Kidney (tissue), 14 donors: ENCODE results near the gene C9orf43. TPM values are rescaled to one million over a fixed set of nuclear protein-coding genes. Genes with fewer than 3 reads are reported as not detected.
"Not testable (repeated sequence)": the region's sequence is repeated elsewhere in the genome, so short reads cannot be mapped to it uniquely, and the experiment has no call there.

Experiments
- DNase-seq, 5 donors: peaks; one replicate each; pipeline ENCODE4 v3.0.0-alpha.2; 2013 to 2020
- FAIRE-seq: peaks from 2 replicates; lab custom pipeline; 2012; peaks lifted over from hg19 to GRCh38; lab: Jason Lieb, UNC
- H3K27ac ChIP-seq, 2 donors: one replicate each; pipeline ENCODE4 v1.7.0; 2013; ENCODE audit warnings: low read depth in 2 of 2, low read length in 2 of 2, inconsistent platforms in 1 of 2
- H3K27me3 ChIP-seq: one replicate; pipeline ENCODE4 v1.7.1; 2013; ENCODE audit warnings: low read length, inconsistent platforms; ENCODE audit not compliant: control insufficient read depth, insufficient read depth
- H3K36me3 ChIP-seq, 3 donors: one replicate each; pipeline versions ENCODE4 v1.7.0 to v1.7.1; 2013; ENCODE audit warnings: low read length in 3 of 3, control low read depth in 1 of 3, inconsistent platforms in 1 of 3; ENCODE audit not compliant: insufficient read depth in 3 of 3, control insufficient read depth in 2 of 3
- H3K4me1 ChIP-seq, 3 donors: one replicate each; pipeline versions ENCODE4 v1.7.0 to v1.7.1; 2013; ENCODE audit warnings: low read length in 3 of 3, inconsistent platforms in 1 of 3, low read depth in 1 of 3; ENCODE audit not compliant: control insufficient read depth in 2 of 3, insufficient read depth in 2 of 3
- H3K4me3 ChIP-seq, 3 donors: one replicate each; pipeline versions ENCODE4 v1.7.0 to v1.8.1; 2013; ENCODE audit warnings: low read length in 3 of 3, control low read depth in 1 of 3, inconsistent platforms in 1 of 3
- H3K9ac ChIP-seq, 3 donors: one replicate each; pipeline versions ENCODE4 v1.7.0 to v1.7.1; 2013; ENCODE audit warnings: low read length in 3 of 3, control low read depth in 1 of 3, inconsistent platforms in 1 of 3
- H3K9me3 ChIP-seq, 3 donors: one replicate each; pipeline versions ENCODE4 v1.7.0 to v1.7.1; 2013; ENCODE audit warnings: low read length in 3 of 3, control low read depth in 1 of 3, inconsistent platforms in 1 of 3; ENCODE audit not compliant: control insufficient read depth in 2 of 3, insufficient read depth in 1 of 3
- intact Hi-C: fragments of 100-400 bp; cut with DNase I; formaldehyde crosslinking; loops from one replicate; pipeline ENCODE4 v1.11.1; 2022
- polyA plus RNA-seq: library from polyadenylated mRNA; stranded (reverse); fragments of 350-450 nt; fragmentation: Illumina TruSeq; extraction: RNeasy Lipid Tissue Mini Kit (QIAGEN cat#74804); gene quantifications from one replicate; pipeline ENCODE4 v1.2.3, GENCODE V29; 2014; ENCODE audit warnings: low read depth, low replicate concordance; ENCODE audit not compliant: insufficient read depth
- total RNA-seq: library from RNA; stranded (reverse); fragmentation: NEBNext Ultra II Directional; extraction: Animal tissue kit (Norgen Biotek cat#: 25700); gene quantifications from one replicate; pipeline ENCODE4 v1.2.1, GENCODE V29; 2021
- TF ChIP-seq, protein P1 (sequence below): IDR thresholded peaks from 3 replicates; pipeline ENCODE4 v1.5.1; 2012; ENCODE audit warnings: mild to moderate bottlenecking, moderate library complexity, borderline replicate concordance; ENCODE audit not compliant: insufficient read depth; ENCODE audit errors: extremely low read depth
- donor health status: control.
- donor health status: control.
- donor health status: control.
- donor health status: control.
- donor health status: control.
- donor health status: DM: yes; HTN: yes; CAD: no.
- donor health status: Normal renal cell carcinoma (clear cell type).

C9orf43 gene
- total and polyA plus RNA-seq, 2 donors from 2014 or later, result 0.50 to 0.80 TPM

DNA sequence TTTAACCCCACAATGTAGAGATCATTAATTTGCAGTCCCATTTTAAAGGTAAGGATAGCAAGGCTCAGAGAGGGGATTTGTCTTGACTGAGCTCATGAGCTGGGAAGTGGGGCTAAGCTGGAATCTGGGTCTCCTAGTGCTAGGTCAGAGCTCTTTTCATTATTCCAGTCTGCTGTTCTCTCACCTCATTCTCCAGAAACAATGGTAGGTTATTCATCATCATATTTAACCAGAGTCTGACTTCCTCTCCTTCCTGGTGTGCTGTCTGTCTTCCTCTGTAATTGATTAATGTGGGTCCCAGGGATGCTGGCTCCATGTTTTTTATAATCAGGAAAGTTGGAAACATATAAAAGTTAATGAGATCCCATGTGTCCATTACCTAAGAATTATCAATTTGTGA lies 20.6 kb downstream of the C9orf43 start:
- Histone ChIP-seq H3K9me3 (no peaks in the 10 kb centered on the region), H3K27ac (no peak overlapping the region), H3K9ac (no peak overlapping the region), H3K27me3 (no peaks in the 10 kb centered on the region), H3K36me3 (no peaks in the 10 kb centered on the region), H3K4me1 (no peaks in the 10 kb centered on the region), H3K4me3 (no peak overlapping the region)
- no peak for DNase-seq
- intact Hi-C loops, result no loop called here
- TF ChIP-seq, protein P1, sequence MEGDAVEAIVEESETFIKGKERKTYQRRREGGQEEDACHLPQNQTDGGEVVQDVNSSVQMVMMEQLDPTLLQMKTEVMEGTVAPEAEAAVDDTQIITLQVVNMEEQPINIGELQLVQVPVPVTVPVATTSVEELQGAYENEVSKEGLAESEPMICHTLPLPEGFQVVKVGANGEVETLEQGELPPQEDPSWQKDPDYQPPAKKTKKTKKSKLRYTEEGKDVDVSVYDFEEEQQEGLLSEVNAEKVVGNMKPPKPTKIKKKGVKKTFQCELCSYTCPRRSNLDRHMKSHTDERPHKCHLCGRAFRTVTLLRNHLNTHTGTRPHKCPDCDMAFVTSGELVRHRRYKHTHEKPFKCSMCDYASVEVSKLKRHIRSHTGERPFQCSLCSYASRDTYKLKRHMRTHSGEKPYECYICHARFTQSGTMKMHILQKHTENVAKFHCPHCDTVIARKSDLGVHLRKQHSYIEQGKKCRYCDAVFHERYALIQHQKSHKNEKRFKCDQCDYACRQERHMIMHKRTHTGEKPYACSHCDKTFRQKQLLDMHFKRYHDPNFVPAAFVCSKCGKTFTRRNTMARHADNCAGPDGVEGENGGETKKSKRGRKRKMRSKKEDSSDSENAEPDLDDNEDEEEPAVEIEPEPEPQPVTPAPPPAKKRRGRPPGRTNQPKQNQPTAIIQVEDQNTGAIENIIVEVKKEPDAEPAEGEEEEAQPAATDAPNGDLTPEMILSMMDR, result no peak
- no peak for FAIRE-seq

DNA sequence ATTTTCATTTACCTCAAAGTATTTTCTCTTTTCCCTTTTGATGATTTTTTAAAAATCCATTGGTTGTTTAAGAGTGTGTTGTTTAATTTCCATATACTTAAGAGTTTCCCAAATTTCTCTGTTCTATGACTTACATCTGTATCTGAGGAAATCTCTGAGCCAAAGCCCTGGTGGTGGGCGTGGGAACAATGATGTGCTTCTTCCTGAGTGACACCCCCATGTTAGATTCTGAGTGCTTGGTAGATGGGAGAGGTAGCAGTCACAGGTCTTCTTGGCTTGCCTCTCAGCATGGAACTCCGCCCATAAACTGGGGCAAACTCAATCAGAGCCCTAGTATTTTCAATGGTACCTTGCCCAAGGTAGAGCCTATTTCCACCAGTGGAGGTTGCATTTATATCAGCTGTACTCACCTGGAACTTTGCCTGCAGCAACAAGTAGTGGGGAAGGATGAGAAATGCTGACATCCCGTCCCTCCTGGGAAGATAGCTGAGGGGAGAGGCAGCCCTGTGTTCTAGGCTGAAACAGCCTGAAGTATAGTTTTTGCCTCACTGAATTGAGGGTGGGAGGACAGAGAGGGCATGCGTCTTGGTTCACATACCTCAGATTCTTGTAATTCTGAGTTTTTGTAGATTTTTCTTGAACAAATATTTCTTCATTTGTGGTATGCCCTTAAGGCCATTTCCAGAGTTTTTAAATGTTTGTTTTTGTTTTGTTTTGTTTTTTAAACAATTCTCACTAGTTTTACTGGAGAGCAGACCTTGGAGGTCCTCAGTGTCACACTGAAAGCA lies 26.4 kb downstream of the C9orf43 start:
- Histone ChIP-seq H3K27ac (no peak overlapping the region), H3K4me1 (no peaks in the 10 kb centered on the region), H3K36me3 (no peaks in the 10 kb centered on the region), H3K9ac (no peak overlapping the region), H3K9me3 (no peaks in the 10 kb centered on the region), H3K4me3 (no peak overlapping the region), H3K27me3 (no peaks in the 10 kb centered on the region)
- TF ChIP-seq, protein P1, result no peak
- intact Hi-C loops, result no loop called here
- DNase-seq (peak in 1 of 5 donors; percentile 12), FAIRE-seq (no peak)

DNA sequence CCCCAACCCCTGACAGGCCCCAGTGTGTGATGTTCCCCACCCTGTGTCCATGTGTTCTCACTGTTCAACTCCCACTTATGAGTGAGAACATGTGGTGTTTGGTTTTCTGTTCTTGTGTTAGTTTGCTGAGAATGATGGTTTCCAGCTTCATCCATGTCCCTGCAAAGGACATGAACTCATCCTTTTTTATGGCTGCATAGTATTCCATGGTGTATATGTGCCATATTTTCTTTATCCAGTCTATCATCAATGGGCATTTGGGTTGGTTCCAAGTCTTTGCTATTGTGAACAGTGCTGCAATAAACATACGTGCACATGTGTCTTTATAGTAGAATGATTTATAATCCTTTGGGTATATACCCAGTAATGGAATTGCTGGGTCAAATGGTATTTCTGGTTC lies 27.2 kb downstream of the C9orf43 start:
- H3K36me3 ChIP-seq, H3K9me3 ChIP-seq, H3K9ac ChIP-seq, FAIRE-seq, H3K4me1 ChIP-seq, H3K27ac ChIP-seq, DNase-seq, H3K27me3 ChIP-seq, intact Hi-C loops, H3K4me3 ChIP-seq: not testable (repeated sequence)

DNA sequence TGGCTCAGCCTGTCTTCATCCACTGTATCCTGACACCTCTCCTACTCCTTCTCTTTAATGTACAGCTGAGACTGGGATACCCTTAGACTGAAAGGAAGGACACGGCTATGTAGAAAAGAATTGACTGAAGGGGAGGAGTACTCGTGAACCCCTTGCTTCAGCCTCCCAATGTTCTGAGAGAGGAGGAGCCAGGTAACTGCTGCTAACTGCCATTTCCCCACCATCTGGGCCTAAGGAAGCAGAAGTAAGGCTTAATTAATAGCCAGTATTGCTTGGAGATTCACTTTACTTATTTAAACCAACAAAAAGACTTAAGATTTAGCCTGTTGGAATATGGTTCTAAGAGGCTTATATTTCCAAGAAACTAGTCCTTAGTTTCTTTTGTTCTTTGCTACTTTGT lies 34.2 kb downstream of the C9orf43 start:
- Histone ChIP-seq H3K9me3 (no peaks in the 10 kb centered on the region), H3K4me1 (no peaks in the 10 kb centered on the region), H3K9ac (no peak overlapping the region), H3K4me3 (no peak overlapping the region), H3K27me3 (no peaks in the 10 kb centered on the region), H3K27ac (no peak overlapping the region), H3K36me3 (no peaks in the 10 kb centered on the region)
- intact Hi-C loops, result no loop called here
- FAIRE-seq (no peak), DNase-seq (no peak)
- TF ChIP-seq, protein P1, result no peak
